BLaER1 (cell line): ENCODE data around the gene LMBR1.

ENCODE experiments used
- H3K27ac ChIP-seq: shearing (Covaris generic); formaldehyde crosslinking; 2 replicates; pipeline ENCODE4 v1.8.1; 2022
- H3K27me3 ChIP-seq: shearing (Covaris generic); formaldehyde crosslinking; 2 replicates; pipeline ENCODE4 v1.8.1; 2022
- H3K36me3 ChIP-seq: shearing (Covaris generic); formaldehyde crosslinking; 2 replicates; pipeline ENCODE4 v1.8.1; 2022
- H3K4me1 ChIP-seq: shearing (Covaris generic); formaldehyde crosslinking; 2 replicates; pipeline ENCODE4 v1.8.1; 2022
- H3K4me2 ChIP-seq: shearing (Covaris generic); formaldehyde crosslinking; 2 replicates; pipeline ENCODE4 v1.8.1; 2022
- H3K4me3 ChIP-seq: shearing (Covaris generic); formaldehyde crosslinking; 2 replicates; pipeline ENCODE4 v1.8.1; 2022
- H3K9ac ChIP-seq: shearing (Covaris generic); formaldehyde crosslinking; 2 replicates; pipeline ENCODE4 v1.8.1; 2022
- H3K9me3 ChIP-seq: shearing (Covaris generic); formaldehyde crosslinking; 2 replicates; pipeline ENCODE4 v1.8.1; 2022
- H4K20me1 ChIP-seq: shearing (Covaris generic); formaldehyde crosslinking; 2 replicates; pipeline ENCODE4 v1.8.1; 2022
- Cebpa-rat ChIP-seq: shearing (Covaris generic); IDR thresholded peaks from 2 replicates; pipeline ENCODE4 v1.8.1; 2022

LMBR1 gene

DNA sequence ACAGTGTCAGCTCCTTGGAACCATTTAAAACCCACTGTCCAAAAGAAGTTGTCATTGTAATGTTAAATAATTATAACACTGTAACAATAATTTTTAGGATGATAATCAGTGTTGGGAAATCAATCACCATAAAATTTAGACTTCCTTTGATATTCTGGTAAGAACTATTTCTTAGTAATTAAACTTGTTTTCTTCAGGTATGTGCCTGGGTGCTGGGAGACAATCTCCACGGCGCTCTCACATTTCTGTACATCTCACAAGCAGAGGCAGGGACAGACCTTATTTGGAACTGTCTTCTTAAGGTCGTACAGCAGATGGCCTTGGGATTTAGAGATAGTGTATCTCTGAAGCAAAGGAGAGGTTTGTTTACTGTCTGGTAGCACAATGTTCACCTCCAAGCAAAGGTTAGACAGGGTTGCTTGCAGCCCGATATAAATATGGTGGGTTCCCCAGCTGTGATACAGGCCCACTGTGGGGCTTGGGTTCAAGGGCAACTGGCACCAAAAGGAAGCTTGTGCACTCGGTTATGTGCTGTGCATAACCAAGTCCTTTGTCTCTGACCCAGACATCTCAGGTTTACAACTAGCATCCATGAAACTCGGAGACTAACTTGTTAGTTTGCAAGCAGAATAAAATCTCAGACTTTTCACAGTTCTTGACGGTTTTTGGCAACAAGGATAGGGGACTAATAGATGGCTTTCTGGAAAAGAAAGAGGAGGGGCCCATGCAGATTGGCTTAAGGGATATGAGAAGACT, 126.9 kb downstream of the LMBR1 start:
- peaks cover 6% of the 10 kb centered on the region; the same call in 1 of the 2 replicates for H4K20me1 ChIP-seq
- no peak overlapping the region for H3K4me3 ChIP-seq
- H3K27me3 ChIP-seq: no peaks in the 10 kb centered on the region
- no peak overlapping the region for H3K27ac ChIP-seq
- TF ChIP-seq Cebpa-rat: no peak
- no peak overlapping the region for H3K9ac ChIP-seq
- no peaks in the 10 kb centered on the region for H3K4me1 ChIP-seq
- peaks cover under 1% of the 10 kb centered on the region; the same call in 1 of the 2 replicates for H3K9me3 ChIP-seq
- H3K4me2 ChIP-seq: no peak overlapping the region
- peaks cover 15% of the 10 kb centered on the region for H3K36me3 ChIP-seq

DNA sequence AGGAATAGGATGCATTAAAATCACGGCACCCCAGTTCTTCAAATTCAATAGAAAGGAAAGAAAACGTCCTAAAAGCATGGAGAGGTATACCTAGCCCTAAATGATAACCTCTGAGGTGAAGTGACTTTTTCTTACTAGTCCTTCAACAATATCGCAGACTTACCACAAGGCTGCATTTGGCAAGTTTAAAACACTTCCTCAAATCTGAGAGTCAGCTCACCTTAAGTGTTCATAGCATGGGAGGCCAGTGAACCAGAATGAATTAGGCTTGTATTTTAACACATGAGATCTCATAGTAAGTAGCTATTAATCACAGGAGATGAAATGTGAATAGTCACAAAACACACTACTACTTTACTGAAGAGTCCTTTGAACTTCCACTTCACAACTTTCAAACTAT, 128.2 kb downstream of the LMBR1 start:
- TF ChIP-seq Cebpa-rat: no peak
- H3K9ac ChIP-seq: no peak overlapping the region

DNA sequence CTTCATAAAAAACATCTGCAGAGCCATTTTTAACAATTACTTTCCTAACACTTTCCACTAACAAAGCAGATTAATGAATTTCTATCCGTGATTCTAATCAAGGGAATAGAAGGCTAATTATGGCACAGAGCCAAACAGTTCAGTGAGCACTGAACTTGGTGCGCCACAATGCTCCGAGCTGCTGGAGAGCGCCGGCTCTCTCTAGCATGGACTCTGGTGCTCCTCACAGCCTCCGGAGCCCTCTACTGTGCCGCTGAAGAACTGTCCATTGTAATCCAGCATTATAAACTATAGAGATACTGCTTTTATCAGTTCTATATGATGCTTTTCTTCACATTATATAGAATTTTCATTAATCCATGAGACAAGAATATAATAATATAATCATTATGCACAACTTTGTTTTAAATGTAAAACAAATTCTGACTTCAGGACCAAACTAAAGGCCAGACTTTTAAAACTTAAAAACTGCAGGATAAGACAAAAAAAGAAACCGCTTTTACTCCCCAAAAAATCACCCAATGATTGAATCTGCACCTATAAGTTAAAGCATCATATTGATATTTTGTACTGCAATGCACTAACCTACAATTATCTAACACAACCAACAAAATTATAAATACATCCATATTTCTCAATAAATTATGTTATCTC, 128.8 kb downstream of the LMBR1 start:
- no peak overlapping the region for H3K4me3 ChIP-seq
- peaks cover 6% of the 10 kb centered on the region; the same call in 1 of the 2 replicates for H4K20me1 ChIP-seq
- H3K4me2 ChIP-seq: no peak overlapping the region
- H3K9ac ChIP-seq: no peak overlapping the region
- peaks cover 32% of the 10 kb centered on the region for H3K36me3 ChIP-seq
- no peak for TF ChIP-seq Cebpa-rat
- H3K27ac ChIP-seq: no peak overlapping the region
- H3K4me1 ChIP-seq: no peaks in the 10 kb centered on the region
- no peaks in the 10 kb centered on the region for H3K27me3 ChIP-seq
- H3K9me3 ChIP-seq: peaks cover 19% of the 10 kb centered on the region

More for the DNA sequence above, 128.2 kb downstream of the LMBR1 start:
- H4K20me1 ChIP-seq: peaks cover 6% of the 10 kb centered on the region; the same call in 1 of the 2 replicates
- H3K4me3 ChIP-seq: no peak overlapping the region
- peaks cover 26% of the 10 kb centered on the region for H3K36me3 ChIP-seq
- H3K27me3 ChIP-seq: no peaks in the 10 kb centered on the region
- no peak overlapping the region for H3K27ac ChIP-seq
- no peaks in the 10 kb centered on the region for H3K4me1 ChIP-seq
- H3K9me3 ChIP-seq: peaks cover 13% of the 10 kb centered on the region
- no peak overlapping the region for H3K4me2 ChIP-seq

DNA sequence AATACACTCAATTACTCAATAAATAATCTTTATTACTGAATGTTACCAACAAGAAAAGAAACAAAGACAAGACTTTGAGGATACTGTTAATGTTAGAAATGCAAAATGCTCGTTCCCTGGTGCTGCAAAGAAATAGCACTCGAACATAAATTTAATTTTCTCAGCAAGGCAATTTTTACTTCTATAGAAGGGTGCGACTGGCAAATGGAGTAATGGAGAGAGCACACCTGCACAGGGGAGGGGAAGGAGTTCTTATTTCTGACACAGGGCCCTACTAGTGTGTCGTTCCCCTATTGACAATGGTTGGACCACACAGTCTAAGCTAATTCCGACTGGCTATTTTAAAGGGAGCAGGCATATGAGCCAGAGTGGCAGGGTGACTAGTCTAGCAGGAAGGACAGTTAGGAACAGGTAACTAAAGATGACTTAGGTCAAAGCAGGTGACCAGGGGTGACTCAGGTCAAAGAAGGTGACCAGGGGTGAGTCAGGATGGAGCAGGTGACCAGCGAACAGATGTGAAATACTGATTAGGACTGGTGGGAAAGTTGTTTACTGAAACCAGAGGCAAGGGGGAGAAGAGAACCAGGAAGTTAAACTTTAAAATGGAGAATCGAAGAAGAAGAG, 133.3 kb downstream of the LMBR1 start:
- no peaks in the 10 kb centered on the region for H3K4me1 ChIP-seq
- TF ChIP-seq Cebpa-rat: no peak
- no peaks in the 10 kb centered on the region for H3K27me3 ChIP-seq
- no peak overlapping the region for H3K4me2 ChIP-seq
- peaks cover 23% of the 10 kb centered on the region for H3K9me3 ChIP-seq
- no peak overlapping the region for H3K4me3 ChIP-seq
- H3K9ac ChIP-seq: no peak overlapping the region
- no peaks in the 10 kb centered on the region for H4K20me1 ChIP-seq
- H3K36me3 ChIP-seq: peaks cover 35% of the 10 kb centered on the region
- no peak overlapping the region for H3K27ac ChIP-seq

DNA sequence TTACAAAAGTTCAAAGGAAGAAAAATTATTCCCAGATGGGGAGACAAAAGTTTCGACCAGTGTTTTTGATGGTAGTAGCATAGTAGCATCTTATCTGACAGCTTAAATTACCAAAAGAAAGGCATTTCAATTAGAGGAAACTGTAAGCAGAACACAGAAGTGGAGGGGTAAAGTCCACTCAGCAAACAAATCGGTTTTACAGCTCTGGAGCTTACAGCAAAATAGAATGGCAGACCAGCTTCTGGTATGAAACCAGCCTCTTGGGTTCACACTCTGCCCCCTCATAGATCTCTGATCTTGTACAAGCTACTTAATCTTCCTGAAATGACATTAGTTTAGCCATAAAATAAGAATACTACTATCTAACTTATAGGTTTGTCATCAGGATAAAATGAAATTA, 133.8 kb downstream of the LMBR1 start:
- Histone ChIP-seq H3K9ac (no peak overlapping the region), H3K4me3 (no peak overlapping the region), H3K27me3 (no peaks in the 10 kb centered on the region), H3K4me2 (no peak overlapping the region), H4K20me1 (no peaks in the 10 kb centered on the region), H3K27ac (no peak overlapping the region), H3K4me1 (no peaks in the 10 kb centered on the region), H3K36me3 (peaks cover 35% of the 10 kb centered on the region), H3K9me3 (peaks cover 23% of the 10 kb centered on the region)
- no peak for TF ChIP-seq Cebpa-rat

DNA sequence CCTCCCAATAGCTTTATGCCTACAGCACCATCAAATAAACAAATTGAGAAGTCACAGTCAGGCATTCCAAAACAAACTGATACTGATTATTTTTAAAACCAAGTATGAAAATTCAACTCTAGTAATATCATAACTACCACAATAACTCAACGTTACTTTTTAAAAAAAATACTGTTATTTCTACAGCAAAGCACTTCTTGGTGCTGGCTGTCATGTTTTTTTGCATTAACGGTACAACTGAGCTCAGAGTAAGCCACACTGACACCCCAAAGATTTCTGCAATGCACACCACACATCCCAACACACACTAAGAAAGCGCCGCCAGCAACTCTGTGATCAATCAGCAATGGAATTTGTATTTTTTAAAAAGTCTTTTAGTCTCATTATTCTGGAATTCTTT, 138.8 kb downstream of the LMBR1 start:
- Histone ChIP-seq H4K20me1 (no peaks in the 10 kb centered on the region), H3K4me2 (no peak overlapping the region), H3K9ac (no peak overlapping the region), H3K4me1 (no peaks in the 10 kb centered on the region), H3K36me3 (peaks cover 45% of the 10 kb centered on the region), H3K27me3 (no peaks in the 10 kb centered on the region), H3K4me3 (no peak overlapping the region), H3K27ac (no peak overlapping the region), H3K9me3 (peaks cover 4% of the 10 kb centered on the region)
- TF ChIP-seq Cebpa-rat: no peak

DNA sequence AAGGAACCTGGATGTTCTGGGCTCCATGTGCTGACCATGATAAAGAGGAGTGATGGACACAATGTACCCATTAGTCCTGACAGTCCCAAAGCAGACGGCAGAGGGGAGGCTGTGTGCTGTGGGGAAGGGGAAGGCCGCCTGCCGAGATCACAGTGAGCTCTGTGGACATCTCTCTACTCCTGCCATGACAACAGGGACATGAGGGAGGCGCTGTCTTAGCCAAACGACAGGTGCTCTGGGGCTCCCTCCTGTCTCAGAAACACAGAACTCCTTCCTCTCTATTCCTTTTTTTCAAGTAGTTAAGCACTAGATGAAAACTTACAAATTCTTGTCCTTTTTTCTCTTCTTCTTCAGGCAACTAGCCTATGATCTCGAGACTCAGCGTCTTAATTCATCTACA, 139.4 kb downstream of the LMBR1 start:
- Histone ChIP-seq H3K27me3 (no peaks in the 10 kb centered on the region), H4K20me1 (no peaks in the 10 kb centered on the region), H3K27ac (no peak overlapping the region), H3K4me2 (no peak overlapping the region), H3K9ac (no peak overlapping the region), H3K36me3 (peaks cover 39% of the 10 kb centered on the region), H3K4me3 (no peak overlapping the region), H3K4me1 (no peaks in the 10 kb centered on the region), H3K9me3 (no peaks in the 10 kb centered on the region)
- no peak for TF ChIP-seq Cebpa-rat

DNA sequence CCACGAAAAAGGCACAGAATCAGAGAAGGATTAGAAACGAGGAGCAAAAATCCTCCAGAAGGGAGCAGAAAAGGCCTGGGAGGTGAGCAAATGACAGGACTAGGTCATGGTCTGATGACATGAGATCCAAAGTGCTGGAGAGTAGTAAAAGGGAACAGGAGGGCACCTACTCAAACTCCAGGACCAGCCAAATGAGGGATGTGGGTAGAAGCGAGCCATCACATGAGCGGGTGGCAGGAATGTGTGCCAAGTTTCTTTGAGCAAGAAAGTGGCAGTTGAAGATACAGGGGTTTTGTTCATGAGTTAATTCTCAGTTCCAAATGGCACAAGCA, 139.8 kb downstream of the LMBR1 start:
- Histone ChIP-seq H3K9ac (no peak overlapping the region), H3K4me2 (no peak overlapping the region), H3K27me3 (no peaks in the 10 kb centered on the region), H3K27ac (no peak overlapping the region), H4K20me1 (no peaks in the 10 kb centered on the region), H3K4me1 (no peaks in the 10 kb centered on the region), H3K9me3 (no peaks in the 10 kb centered on the region), H3K36me3 (peaks cover 35% of the 10 kb centered on the region), H3K4me3 (no peak overlapping the region)
- no peak for TF ChIP-seq Cebpa-rat

DNA sequence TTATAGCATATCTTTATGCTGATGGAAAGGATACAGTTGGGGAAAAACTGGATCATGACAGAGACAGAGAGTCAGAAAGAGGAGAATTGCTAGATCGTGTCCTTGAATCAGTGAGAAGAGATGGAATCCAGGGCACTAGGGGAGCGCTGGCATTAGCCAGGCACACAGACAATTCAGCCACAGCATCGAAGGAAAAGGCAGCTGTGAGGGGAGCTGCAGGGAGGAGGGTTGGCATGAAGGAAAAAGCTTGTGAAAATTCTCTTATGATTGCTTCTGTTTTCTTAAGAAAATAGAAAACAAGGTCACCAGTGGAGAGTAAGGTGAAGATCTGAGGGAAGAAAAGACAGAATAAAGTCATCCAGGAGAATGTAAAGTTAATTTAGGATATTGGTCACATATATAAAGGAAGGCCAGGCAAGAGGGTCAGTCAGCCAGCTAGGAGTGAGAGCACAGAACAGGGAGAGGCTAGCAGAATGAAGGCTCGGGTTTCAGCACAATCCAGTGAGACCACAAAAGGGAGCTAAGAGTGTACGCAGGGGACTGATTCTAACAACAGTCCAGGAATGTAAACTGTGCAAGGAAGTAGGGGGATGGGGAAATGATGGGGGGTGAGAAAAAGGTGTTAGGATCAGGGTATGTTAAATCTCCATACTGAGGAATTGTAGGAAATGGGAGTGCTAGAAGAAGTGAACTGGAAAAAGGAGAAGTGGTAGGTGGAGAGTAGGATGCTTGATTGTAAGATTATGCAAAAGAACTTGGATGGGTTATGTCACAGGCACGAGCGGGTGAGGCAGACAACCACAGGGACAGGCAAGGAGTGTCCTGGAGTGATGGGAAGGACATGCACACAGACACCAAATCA, 140.4 kb downstream of the LMBR1 start:
- no peak overlapping the region for H3K27ac ChIP-seq
- no peak for TF ChIP-seq Cebpa-rat
- H3K9ac ChIP-seq: no peak overlapping the region
- no peak overlapping the region for H3K4me3 ChIP-seq
- H3K36me3 ChIP-seq: peaks cover 32% of the 10 kb centered on the region
- no peaks in the 10 kb centered on the region for H3K27me3 ChIP-seq
- no peaks in the 10 kb centered on the region for H3K4me1 ChIP-seq
- H3K9me3 ChIP-seq: no peaks in the 10 kb centered on the region
- H3K4me2 ChIP-seq: no peak overlapping the region
- no peaks in the 10 kb centered on the region for H4K20me1 ChIP-seq
